HG03175 (cell line): ENCODE data around the gene LMTK3.

ENCODE experiments used
- ATAC-seq: cut with Tn5 transposase; IDR thresholded peaks from one replicate; pipeline ENCODE4 v1.9.1; 2021; ENCODE audit warnings: mild to moderate bottlenecking, moderate library complexity; ENCODE audit not compliant: unreplicated experiment

The LMTK3 gene

GRCh38 chr19:48450441-48450840 lies 61.2 kb downstream of the LMTK3 start:
- no peak for ATAC-seq

- ATAC-seq = no peak
These were observed 63.1 kb downstream of the LMTK3 start for GRCh38 chr19:48448563-48448962.

GRCh38 chr19:48446579-48446978 lies 65.1 kb downstream of the LMTK3 start:
- no peak for ATAC-seq

- peak; percentile 85 for ATAC-seq
These were observed 65.8 kb downstream of the LMTK3 start, which contains the start of gene GRWD1 for GRCh38 chr19:48445606-48446481. TSS of gene GRWD1 (plus strand) at chr19:48445983. CDS start at chr19:48446006, 23 bp downstream.

GRCh38 chr19:48445256-48445605 lies 66.4 kb downstream of the LMTK3 start:
- ATAC-seq = peak; percentile 30

GRCh38 chr19:48444936-48445200 lies 66.8 kb downstream of the LMTK3 start:
- ATAC-seq = no peak

GRCh38 chr19:48444129-48444935 lies 67.3 kb downstream of the LMTK3 start:
- no peak for ATAC-seq

GRCh38 chr19:48443731-48444128 lies 67.9 kb downstream of the LMTK3 start:
- ATAC-seq = no peak

- ATAC-seq = no peak
These were observed 68.4 kb downstream of the LMTK3 start for GRCh38 chr19:48443256-48443655.

- no peak for ATAC-seq
These were observed 69.3 kb downstream of the LMTK3 start for GRCh38 chr19:48442116-48443035.

GRCh38 chr19:48441360-48442050 lies 70.1 kb downstream of the LMTK3 start:
- ATAC-seq = no peak

GRCh38 chr19:48436586-48436985 lies 75.0 kb downstream of the LMTK3 start:
- ATAC-seq = no peak
